DOHH2 (cell line): ENCODE measurements around the gene CCNL2.
A peak's percentile ranks its signal among the peaks of the same experiment; 100 is the strongest.
"Not testable (repeated sequence)": the region's sequence is repeated elsewhere in the genome, so short reads cannot be mapped to it uniquely, and the experiment has no call there.

ENCODE experiments used
- H3F3A ChIP-seq: fragments of 200-600 bp; sonication (generic), shearing (Covaris generic); 2 replicates; pipeline ENCODE4 v1.6.0; 2016; ENCODE audit warnings: antibody characterized with exemption, mild to moderate bottlenecking; ENCODE audit not compliant: control insufficient read depth, insufficient read depth
- H3K27ac ChIP-seq: fragments of 200-600 bp; sonication (generic); 2 replicates; pipeline ENCODE4 v1.5.1; 2014; ENCODE audit warnings: low read depth, mild to moderate bottlenecking, low read length, moderate library complexity
- H3K27me3 ChIP-seq: fragments of 200-600 bp; sonication (generic); 2 replicates; pipeline ENCODE4 v1.6.1; 2014; ENCODE audit warnings: mild to moderate bottlenecking, low read length, mixed read lengths; ENCODE audit not compliant: control insufficient read depth
- H3K36me3 ChIP-seq: fragments of 200-600 bp; sonication (generic); 2 replicates; pipeline ENCODE4 v1.6.1; 2014; ENCODE audit warnings: mild to moderate bottlenecking, low read length, moderate library complexity, mixed read lengths; ENCODE audit not compliant: control insufficient read depth
- H3K4me1 ChIP-seq: fragments of 200-600 bp; sonication (generic); 2 replicates; pipeline ENCODE4 v1.6.1; 2014; ENCODE audit warnings: mild to moderate bottlenecking, low read length, mixed read lengths; ENCODE audit not compliant: control insufficient read depth
- H3K4me2 ChIP-seq: fragments of 200-600 bp; sonication (generic); 2 replicates; pipeline ENCODE4 v1.6.0; 2014; ENCODE audit warnings: mild to moderate bottlenecking, low read length, moderate library complexity
- H3K4me3 ChIP-seq: fragments of 200-600 bp; sonication (generic); 2 replicates; pipeline ENCODE4 v1.5.1; 2014; ENCODE audit warnings: mild to moderate bottlenecking, low read length, mixed read lengths
- H3K79me2 ChIP-seq: fragments of 200-600 bp; sonication (generic); 2 replicates; pipeline ENCODE4 v1.6.1; 2014; ENCODE audit warnings: mild to moderate bottlenecking, low read length, mixed read lengths; ENCODE audit not compliant: control insufficient read depth
- H3K9me2 ChIP-seq: fragments of 200-600 bp; sonication (generic); replicated peaks from 2 replicates; pipeline ENCODE4 v1.6.1; 2014; ENCODE audit warnings: mild to moderate bottlenecking, low read length, mixed read lengths; ENCODE audit not compliant: control insufficient read depth
- H3K9me3 ChIP-seq: fragments of 200-600 bp; sonication (generic); 2 replicates; pipeline ENCODE4 v1.6.1; 2014; ENCODE audit warnings: antibody characterized with exemption, low read length, mixed read lengths; ENCODE audit not compliant: control insufficient read depth, insufficient read depth
- H4K20me1 ChIP-seq: fragments of 200-600 bp; sonication (generic); 2 replicates; pipeline ENCODE4 v1.6.0; 2014; ENCODE audit warnings: low read depth, mild to moderate bottlenecking, antibody characterized with exemption, low read length, moderate library complexity; ENCODE audit not compliant: control insufficient read depth, insufficient read depth
- EZH2phosphoT487 ChIP-seq: fragments of 200-600 bp; sonication (generic); IDR thresholded peaks from 2 replicates; pipeline ENCODE4 v1.6.1; 2017; ENCODE audit warnings: borderline replicate concordance, mild to moderate bottlenecking, antibody characterized with exemption, low read length, moderate library complexity, mixed read lengths
- TF ChIP-seq, protein P1 (sequence below): fragments of 200-600 bp; sonication (generic); IDR thresholded peaks from one replicate; pipeline ENCODE4 v1.5.1; 2014; ENCODE audit warnings: antibody characterized with exemption, mild to moderate bottlenecking, low read depth, low read length; ENCODE audit not compliant: poor library complexity, severe bottlenecking

The CCNL2 gene

DNA sequence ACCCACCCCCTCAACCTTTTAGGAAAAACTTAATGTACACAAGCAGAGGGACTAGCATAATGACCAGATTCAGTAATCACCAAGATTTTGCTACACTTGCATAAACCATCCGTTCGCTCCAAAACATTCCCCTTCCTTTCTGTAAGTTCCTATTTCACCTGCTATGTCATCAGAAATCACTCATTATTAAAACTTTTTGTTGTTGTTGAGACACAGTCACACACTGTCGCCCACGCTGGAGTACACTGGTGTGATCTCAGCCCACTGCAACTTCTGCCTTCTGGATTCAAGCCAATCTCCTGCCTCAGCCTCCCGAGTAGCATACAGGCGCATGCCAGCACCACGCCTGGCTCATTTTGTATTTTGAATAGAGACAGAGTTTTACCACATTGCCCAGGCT lies 4.5 kb upstream of the CCNL2 start:
- Histone ChIP-seq H4K20me1 (peaks cover 16% of the 10 kb centered on the region), H3F3A (peaks cover 24% of the 10 kb centered on the region), H3K79me2 (peaks cover 92% of the 10 kb centered on the region), H3K4me2 (no peak overlapping the region), H3K4me1 (peaks cover 37% of the 10 kb centered on the region), H3K4me3 (no peak overlapping the region), H3K9me2 (no peaks in the 10 kb centered on the region), H3K27ac (no peak overlapping the region), H3K36me3 (peaks cover 87% of the 10 kb centered on the region), H3K27me3 (no peaks in the 10 kb centered on the region), H3K9me3 (no peaks in the 10 kb centered on the region)
- TF ChIP-seq EZH2phosphoT487: no peak
- TF ChIP-seq, protein P1, sequence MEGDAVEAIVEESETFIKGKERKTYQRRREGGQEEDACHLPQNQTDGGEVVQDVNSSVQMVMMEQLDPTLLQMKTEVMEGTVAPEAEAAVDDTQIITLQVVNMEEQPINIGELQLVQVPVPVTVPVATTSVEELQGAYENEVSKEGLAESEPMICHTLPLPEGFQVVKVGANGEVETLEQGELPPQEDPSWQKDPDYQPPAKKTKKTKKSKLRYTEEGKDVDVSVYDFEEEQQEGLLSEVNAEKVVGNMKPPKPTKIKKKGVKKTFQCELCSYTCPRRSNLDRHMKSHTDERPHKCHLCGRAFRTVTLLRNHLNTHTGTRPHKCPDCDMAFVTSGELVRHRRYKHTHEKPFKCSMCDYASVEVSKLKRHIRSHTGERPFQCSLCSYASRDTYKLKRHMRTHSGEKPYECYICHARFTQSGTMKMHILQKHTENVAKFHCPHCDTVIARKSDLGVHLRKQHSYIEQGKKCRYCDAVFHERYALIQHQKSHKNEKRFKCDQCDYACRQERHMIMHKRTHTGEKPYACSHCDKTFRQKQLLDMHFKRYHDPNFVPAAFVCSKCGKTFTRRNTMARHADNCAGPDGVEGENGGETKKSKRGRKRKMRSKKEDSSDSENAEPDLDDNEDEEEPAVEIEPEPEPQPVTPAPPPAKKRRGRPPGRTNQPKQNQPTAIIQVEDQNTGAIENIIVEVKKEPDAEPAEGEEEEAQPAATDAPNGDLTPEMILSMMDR: no peak

DNA sequence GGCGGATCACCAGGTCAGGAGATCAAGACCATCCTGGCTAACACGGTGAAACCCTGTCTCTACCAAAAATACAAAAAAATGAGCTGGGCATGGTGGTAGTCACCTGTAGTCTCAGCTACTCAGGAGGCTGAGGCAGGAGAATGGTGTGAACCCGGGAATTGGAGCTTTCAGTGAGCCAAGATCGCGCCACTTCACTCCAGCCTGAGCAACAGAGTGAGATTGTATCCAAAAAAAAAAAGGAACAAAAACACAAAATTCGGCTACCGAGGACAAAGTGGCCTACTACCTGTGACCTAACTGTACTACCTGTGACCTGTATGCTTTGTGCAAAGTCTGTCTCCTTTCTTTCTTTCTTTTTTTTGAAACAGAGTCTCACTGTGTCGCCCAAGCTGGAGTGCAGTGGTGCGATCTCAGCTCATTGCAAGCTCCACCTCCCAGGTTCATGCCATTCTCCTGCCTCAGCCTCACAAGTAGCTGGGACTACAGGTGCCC lies 3.8 kb upstream of the CCNL2 start:
- peaks cover 12% of the 10 kb centered on the region for H4K20me1 ChIP-seq
- H3K27me3 ChIP-seq, H3K4me3 ChIP-seq, H3K4me2 ChIP-seq, H3K27ac ChIP-seq, H3K9me3 ChIP-seq, H3K9me2 ChIP-seq: not testable (repeated sequence)
- H3K79me2 ChIP-seq: peaks cover 92% of the 10 kb centered on the region
- peaks cover 88% of the 10 kb centered on the region for H3K36me3 ChIP-seq
- peaks cover 35% of the 10 kb centered on the region for H3K4me1 ChIP-seq
- peaks cover 21% of the 10 kb centered on the region for H3F3A ChIP-seq

DNA sequence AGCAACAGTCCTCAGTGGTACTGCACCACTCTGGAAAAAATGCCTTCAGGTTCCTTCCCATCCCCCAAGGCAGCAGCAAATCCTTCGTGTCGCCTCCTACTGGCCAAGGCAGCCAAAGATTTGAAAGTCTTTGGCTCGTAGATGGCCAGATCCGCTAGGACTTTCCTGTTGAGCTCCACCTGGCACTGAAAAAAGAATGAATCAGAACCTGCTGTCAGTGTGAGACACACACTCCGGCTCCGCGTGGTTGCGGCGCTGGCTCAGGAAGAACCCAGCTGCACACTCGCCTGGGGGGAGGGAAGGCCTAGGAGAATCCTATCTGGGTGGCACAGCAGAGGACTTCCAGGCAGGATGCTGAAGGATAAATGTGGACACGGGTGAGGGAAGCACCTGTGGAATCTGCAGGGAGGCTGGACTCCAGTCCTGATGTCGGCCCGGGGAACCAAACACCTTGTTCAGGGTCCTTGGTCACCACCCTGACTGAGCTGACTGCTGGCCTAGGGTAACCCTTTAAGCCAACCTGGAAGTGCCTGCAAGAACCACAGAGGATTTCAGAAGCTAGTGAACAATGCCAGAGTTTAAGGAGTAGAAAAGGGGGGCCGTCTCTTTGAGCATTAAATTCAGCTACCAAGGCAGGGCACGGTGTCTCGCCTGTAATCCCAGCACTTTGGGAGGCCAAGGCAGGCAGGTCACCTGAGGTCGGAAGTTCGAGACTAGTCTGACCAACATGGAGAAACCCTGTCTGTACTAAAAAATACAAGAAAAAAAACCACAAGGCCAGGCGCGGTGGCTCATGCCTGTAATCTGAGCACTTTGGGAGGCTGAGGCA lies 3.2 kb upstream of the CCNL2 start:
- Histone ChIP-seq H3K27ac (no peak overlapping the region), H3K4me2 (peak overlapping the region; percentile 100), H3K36me3 (peaks cover 88% of the 10 kb centered on the region), H3K27me3 (no peaks in the 10 kb centered on the region), H3F3A (peaks cover 21% of the 10 kb centered on the region), H3K9me2 (no peaks in the 10 kb centered on the region), H4K20me1 (peaks cover 12% of the 10 kb centered on the region), H3K4me3 (peak overlapping the region; percentile 100; the same call in 1 of the 2 replicates), H3K79me2 (peaks cover 92% of the 10 kb centered on the region), H3K9me3 (no peaks in the 10 kb centered on the region), H3K4me1 (peaks cover 42% of the 10 kb centered on the region)
- no peak for TF ChIP-seq EZH2phosphoT487
- TF ChIP-seq, protein P1: peak; percentile 72

DNA sequence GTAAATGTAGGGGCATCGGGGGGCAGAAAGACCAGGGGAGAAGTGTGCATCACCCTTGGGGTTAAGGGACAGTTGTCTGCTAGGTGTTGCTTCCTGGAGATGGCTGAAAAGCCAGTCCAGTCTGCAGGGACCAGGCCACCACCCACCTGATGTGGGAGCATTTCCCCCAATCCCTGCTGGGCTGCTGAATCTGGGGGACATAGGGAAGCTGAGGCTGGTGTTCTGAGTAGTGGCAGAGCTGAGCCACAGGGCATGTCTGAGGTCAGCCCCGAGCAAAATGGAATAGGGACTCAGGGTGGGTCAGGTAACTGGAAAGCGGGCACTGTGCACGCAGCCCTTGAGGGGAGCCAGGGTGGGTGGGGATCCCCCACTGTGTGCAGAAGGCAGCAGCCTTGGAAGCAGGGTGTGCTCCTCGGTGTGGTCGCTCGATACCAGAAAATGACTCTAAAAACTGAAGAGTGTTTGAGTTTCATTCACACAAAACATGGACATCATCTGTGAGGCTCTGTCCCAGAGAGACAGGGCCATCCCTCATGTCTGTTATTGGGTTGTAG lies 2.4 kb upstream of the CCNL2 start:
- no peaks in the 10 kb centered on the region for H3K27me3 ChIP-seq

More for the DNA sequence above, 2.4 kb upstream of the CCNL2 start:
- Histone ChIP-seq H3K9me3 (no peaks in the 10 kb centered on the region), H3K79me2 (peaks cover 91% of the 10 kb centered on the region), H3K4me2 (peak overlapping the region; percentile 100), H3K27ac (no peak overlapping the region), H3K4me3 (peak overlapping the region; percentile 100; the same call in 1 of the 2 replicates), H4K20me1 (peaks cover 12% of the 10 kb centered on the region), H3F3A (peaks cover 21% of the 10 kb centered on the region), H3K4me1 (peaks cover 46% of the 10 kb centered on the region), H3K36me3 (peaks cover 89% of the 10 kb centered on the region), H3K9me2 (no peaks in the 10 kb centered on the region)
- TF ChIP-seq, protein P1: no peak
- no peak for TF ChIP-seq EZH2phosphoT487
